ENCODE data around the gene PDAP1. TPM values are rescaled to one million over a fixed set of nuclear protein-coding genes. Genes with fewer than 3 reads are reported as not detected.

PDAP1 gene
- total RNA-seq, 1 experiment from 2014 or later = 200 TPM

- no peaks in the 10 kb centered on the region for H3K9me3 ChIP-seq (ENCODE audit: control insufficient read depth in 1 of 2, insufficient read depth in 1 of 2, low read depth in 1 of 2, low read length in 2 of 2)
- no peak overlapping the region for H3K9ac ChIP-seq (ENCODE audit: low read length)
- H3K36me3 ChIP-seq (ENCODE audit: control insufficient read depth in 1 of 2, insufficient read depth in 2 of 2, low read length in 2 of 2) = peaks cover 23 to 27% of the 10 kb centered on the region in 2 experiments; a peak in 3 of 4 replicates
- H3K79me2 ChIP-seq (ENCODE audit: insufficient read depth, low read length) = no peaks in the 10 kb centered on the region
- H3K4me1 ChIP-seq (ENCODE audit: control insufficient read depth in 1 of 2, insufficient read depth in 2 of 2, low read length in 2 of 2) = no peaks in the 10 kb centered on the region
- no peak for DNase-seq (ENCODE audit: low read depth, low spot score)
- no peak overlapping the region for H2AFZ ChIP-seq (ENCODE audit: low read depth, low read length, poor library complexity, severe bottlenecking)
- RAD21 ChIA-PET (ENCODE audit: low non-redundant PET in 1 of 2, low total read pairs in 2 of 2, uncharacterized antibody in 2 of 2, unreplicated experiment in 2 of 2) = no interaction called here
- H3K27me3 ChIP-seq (ENCODE audit: insufficient read depth, low read length) = no peaks in the 10 kb centered on the region
- H3K9me2 ChIP-seq (ENCODE audit: insufficient read depth) = no peaks in the 10 kb centered on the region
- no peak overlapping the region for H3K4me3 ChIP-seq (replicated peaks in 1 of 2; ENCODE audit: low read depth in 1 of 2, low read length in 2 of 2)
- TF ChIP-seq EZH2 (IDR thresholded peaks at IDR 0.05) (no peak), YY1 (IDR thresholded peaks at IDR 0.05; ENCODE audit: extremely low read depth, insufficient replicate concordance, low read depth, low read length) (no peak), ZBTB33 (IDR thresholded peaks at IDR 0.05; ENCODE audit: extremely low read depth, insufficient replicate concordance, low read length) (no peak), SRF (IDR thresholded peaks at IDR 0.05; ENCODE audit: low read depth) (no peak), POLR2A (IDR thresholded peaks at IDR 0.05; ENCODE audit: borderline replicate concordance, extremely low read depth, insufficient read depth, insufficient read length) (no peak), ZNF274 (IDR thresholded peaks at IDR 0.05; ENCODE audit: low read depth, low read length) (no peak), ATF3 (IDR thresholded peaks at IDR 0.05) (no peak), REST (IDR thresholded peaks at IDR 0.05; ENCODE audit: low read depth) (no peak), ZFX (IDR thresholded peaks at IDR 0.05) (no peak), JUND (IDR thresholded peaks at IDR 0.05) (no peak), SIN3A (IDR thresholded peaks at IDR 0.05; ENCODE audit: low read depth) (no peak), FOSL1 (IDR thresholded peaks at IDR 0.05; ENCODE audit: low read depth) (no peak), TCF7L2 (IDR thresholded peaks at IDR 0.05; ENCODE audit: borderline replicate concordance, extremely low read depth, insufficient read depth, insufficient read length) (no peak)
- no peak overlapping the region for H3K27ac ChIP-seq (ENCODE audit: low read depth, low read length)
- no peak overlapping the region for H3K4me2 ChIP-seq (ENCODE audit: low read length)
- CTCF ChIA-PET = no interaction called here
- BruUV-seq (replicated peaks) = no TSS peak
- POLR2A ChIA-PET = no interaction called here
- H4K20me1 ChIP-seq (ENCODE audit: insufficient read depth) = no peaks in the 10 kb centered on the region
- intact Hi-C loops (cut with micrococcal nuclease) = no loop called here
- ATAC-seq = no peak
Measured at GRCh38 chr7:99357701-99358490, 50.5 kb downstream of the PDAP1 start.
